Fibroblast of gingiva (primary cell): ENCODE measurements around the gene RNU1-1.
"Not testable (repeated sequence)": the region's sequence is repeated elsewhere in the genome, so short reads cannot be mapped to it uniquely, and the experiment has no call there.

Experiments
- DNase-seq: peaks from one replicate; pipeline ENCODE4 v3.0.0-alpha.2; 2011; ENCODE audit warnings: low read depth

RNU1-1 gene

DNA sequence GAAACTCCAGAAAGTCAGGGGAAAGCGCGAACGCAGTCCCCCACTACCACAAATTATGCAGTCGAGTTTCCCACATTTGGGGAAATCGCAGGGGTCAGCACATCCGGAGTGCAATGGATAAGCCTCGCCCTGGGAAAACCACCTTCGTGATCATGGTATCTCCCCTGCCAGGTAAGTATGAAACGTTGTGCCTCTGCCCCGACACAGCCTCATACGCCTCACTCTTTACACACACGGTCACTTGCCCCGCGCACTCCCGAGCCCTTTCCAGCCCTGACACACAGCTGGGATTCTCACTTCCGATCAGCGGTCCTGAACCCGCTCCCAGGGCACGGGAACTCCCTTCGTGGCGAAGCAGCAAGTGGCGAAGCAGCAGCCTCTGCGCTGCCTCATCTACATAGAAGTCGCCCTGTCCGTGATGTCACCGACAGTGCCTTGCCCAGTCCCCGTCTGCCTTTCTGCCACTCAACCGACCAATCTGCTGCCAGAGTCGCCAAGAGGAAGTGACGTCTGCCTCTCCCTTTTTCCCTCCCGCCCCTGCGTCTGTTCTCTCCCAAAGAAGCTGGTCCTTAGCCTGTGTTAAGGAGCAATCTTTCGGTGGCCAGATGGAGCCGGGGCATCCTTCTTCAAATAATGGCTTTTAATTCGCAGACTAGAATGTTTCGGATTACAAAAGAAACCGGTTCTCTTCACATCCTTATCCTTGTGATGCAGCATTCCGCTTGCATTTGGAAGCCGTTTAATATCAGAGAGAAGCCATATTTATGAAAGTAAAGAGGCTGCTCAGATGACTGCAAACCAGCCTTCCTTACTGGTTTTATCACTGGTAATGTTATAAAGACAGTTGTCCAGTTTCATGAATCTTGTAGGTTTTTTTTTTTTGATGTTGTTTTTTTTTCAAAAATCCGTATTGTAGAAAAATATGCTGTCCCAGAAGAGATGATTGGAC lies at the start of gene RNU1-1:
TSS of gene RNU1-1 (minus strand) at position 179 of the 949 bp plus-strand sequence.
- DNase-seq = peak; percentile 74

DNA sequence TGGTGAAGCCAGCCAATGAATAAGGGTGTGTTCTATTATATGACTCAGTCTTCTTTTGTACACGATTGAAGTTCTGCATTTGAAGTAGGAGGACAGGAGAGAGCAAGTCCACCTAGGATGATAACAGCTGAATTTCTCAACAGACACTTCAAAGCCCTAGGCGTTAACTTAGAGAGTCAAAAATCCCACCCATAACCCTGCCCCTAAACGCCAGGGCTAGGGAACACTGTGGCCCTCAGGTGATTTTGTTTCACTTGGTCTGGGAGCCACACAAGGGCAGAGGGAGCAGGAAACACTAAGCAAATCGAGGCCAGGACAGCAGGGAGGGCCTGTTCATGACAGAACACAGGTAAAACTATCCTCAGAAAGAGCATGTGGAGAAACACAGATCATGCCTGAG lies 47.0 kb upstream of the RNU1-1 start:
- DNase-seq = not testable (repeated sequence)

DNA sequence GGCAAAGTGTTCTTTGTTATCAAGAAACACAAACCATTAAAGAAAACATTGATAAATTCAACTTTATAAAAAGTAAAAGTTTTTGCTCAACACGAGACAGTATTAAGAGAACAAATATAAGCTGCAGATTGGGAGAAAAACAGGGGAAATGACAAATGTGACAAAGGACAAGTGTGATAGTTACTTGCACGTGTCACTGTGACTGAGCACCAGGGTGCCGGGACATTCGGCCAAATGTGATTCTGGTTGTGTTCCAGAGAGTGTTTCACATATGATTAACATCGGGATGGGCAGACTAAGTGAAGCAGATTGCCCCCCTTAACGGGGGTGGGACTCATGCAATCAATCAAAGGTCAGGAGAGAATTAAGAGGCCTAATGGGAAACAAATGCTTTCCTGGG lies 46.4 kb upstream of the RNU1-1 start:
- not testable (repeated sequence) for DNase-seq

DNA sequence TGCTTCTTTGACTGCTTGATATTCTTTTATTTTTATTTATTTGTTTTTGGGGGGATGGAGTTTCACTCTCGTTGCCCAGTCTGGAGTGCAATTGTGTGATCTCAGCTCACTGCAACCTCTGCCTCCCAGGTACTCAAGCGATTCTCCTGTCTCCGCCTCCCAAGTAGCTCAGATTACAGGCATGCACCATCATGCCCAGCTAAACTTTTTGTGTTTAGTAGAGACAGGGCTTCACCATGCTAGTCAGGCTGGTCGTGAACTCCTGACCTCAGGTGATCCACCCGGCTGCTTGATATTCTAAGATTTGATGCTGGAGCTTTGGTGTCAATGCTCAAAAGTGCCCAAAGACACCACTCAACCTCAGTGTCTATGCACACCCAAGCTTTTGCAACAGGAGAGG lies 45.6 kb upstream of the RNU1-1 start:
- DNase-seq = not testable (repeated sequence)

DNA sequence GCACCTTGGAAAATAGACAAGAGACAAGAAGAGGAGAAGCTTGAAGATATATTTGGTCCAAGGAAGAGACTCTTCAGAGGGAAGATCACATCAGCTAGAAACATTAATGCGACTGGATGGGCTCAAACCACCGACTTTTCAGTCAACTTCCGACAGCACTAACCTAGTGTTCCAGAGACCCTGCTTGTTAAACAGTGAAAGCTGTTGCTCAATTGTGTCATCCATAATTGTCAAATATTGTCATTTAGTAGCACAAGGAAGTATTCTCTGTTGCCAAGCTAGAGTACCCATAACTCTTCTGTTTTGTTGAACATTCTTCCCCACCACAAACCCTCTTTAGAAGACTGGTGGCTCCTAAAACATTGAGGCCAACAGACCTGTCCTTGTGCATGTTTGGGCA lies 42.9 kb upstream of the RNU1-1 start:
- DNase-seq = not testable (repeated sequence)

DNA sequence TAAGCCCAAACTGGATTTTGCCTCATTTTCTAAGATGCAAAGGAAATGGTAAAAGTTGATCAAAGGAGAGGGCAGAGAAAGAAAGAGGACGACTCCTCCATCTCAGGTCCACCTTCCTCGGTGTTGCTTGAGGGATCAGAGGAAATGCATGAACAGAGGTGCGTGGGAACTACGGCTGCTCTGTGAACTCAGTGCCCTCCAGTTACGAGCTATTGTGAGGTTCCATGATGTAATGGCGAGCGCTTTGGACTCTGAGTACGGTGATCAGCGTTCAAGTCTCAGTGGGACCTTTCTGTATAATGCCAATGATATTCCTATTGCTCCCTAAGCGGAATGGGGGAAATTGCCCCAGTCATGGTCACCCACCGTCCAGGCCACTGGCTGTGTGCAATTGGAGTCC lies 39.2 kb upstream of the RNU1-1 start:
- not testable (repeated sequence) for DNase-seq

DNA sequence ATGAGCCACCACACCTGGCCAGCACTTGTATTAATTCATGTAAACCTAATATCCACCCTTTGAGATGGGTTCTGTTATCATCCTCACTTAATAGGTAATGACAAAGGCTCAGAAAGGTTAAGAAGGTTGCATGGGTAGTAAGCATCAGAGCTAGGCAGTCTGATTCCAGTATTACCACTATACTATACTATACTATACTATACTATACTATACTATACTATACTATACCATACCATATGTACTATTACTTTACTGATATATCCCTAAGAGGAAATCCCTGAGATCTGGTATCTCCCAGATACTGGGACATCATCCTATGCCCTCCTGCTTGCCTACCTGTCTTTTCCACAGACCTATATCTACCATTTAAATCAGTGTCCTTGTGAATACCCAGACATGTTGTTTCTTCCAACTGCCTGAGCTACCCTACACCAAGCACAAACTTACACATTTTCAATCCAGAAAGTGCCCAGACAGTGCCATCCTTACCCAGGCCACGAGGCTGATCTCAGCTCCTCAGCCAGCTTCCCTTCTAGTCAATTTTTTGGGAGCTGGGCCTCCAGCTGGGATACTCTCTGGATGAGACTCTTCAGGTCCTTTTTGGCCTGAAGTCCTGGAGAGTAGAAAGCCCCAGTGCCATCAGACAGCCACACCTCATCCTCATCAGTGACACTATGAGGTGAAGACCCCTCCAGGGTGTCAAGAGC lies 36.3 kb upstream of the RNU1-1 start:
- DNase-seq = not testable (repeated sequence)

DNA sequence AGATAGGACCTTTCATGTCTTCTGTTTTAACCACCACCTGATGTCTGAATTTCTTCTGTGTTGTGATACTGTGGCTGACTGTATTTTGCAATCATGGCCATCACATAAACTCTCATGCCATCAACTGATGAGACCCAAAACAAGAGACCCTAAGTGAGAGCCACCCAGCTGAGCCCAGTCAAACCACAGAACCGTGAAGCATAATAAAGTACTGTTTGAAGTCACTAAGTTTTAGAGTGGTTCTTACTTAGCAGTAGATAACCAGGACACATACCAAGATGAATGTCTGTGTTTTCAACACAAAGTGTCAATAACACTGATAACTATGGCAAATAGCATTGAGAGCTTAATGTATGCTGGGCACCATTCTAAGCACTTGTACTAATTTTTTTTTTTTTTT lies 35.5 kb upstream of the RNU1-1 start:
- not testable (repeated sequence) for DNase-seq

DNA sequence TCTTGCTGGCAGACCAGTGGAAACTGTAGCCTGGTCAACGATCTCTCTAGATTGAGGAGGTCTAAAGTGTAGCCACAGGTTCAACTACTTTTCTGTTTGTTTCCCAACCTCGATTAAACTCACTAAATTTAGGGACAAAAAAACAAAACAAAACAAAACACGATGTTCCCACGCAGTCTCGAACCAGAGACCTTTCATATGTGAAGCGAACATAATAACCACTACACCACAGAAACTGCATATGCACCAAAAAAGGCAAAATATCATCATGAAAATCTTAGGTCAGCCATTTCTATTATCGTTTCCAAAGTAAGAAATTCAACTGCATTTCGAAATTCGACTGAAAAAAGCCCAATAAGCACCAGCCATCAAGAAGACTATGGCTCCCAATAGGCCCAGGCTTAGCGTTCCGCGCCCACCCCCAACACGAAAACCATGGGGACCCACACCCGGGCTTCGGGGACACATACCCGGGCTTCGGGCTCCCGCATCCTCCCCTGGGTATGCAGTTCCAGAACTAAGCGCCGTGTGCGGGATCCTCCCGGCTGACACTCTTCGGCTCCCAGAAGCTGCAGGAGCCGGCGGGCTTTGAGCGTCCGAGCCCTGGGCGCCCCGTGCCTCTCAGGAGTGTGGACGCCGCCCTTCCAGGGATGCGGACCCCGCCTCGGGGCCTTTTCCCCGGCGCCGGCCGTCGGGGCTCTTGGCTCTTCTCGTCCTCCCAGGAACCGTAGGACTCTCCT lies 33.6 kb upstream of the RNU1-1 start:
- not testable (repeated sequence) for DNase-seq

DNA sequence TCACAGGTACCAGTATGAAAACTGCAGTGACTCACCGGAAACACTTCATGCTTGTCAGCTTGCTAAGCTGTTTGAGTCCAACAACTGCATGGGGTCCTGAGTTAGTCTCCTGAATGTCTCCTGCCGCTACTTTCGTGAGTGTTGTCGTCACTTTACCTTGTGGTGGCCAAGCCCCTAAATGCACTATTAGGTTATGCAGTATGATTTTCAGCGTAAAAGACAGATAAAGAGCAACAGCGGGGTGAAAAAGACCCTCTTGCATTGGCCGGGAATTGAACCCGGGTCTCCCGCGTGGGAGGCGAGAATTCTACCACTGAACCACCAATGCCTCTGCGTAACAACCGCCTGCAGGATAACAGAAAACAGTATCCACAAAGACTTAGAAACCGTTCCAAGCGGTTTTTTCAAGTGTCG lies 31.6 kb upstream of the RNU1-1 start:
- peak; percentile 8 for DNase-seq

DNA sequence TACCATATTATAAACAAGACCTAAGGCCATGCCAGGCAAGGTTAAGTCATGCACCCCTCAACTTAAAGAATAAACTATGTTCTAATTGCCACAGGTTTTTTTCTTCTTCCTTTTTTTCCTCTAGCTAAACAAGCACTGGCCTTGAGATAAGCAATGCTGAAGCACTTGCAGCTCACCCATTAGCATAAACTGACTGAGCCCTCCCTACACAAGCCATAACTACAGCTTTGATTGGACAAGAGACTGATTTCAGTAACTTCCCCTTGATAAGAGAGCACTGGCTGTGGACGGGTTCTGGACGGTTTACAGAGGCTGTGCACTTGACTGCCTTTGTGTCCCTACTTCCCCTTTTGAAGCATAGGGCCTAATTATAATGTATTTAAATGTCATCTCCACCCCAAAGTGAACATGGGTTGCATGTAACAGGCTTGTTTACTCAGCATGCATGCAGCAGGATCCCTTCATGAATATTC lies 26.4 kb upstream of the RNU1-1 start:
- not testable (repeated sequence) for DNase-seq

DNA sequence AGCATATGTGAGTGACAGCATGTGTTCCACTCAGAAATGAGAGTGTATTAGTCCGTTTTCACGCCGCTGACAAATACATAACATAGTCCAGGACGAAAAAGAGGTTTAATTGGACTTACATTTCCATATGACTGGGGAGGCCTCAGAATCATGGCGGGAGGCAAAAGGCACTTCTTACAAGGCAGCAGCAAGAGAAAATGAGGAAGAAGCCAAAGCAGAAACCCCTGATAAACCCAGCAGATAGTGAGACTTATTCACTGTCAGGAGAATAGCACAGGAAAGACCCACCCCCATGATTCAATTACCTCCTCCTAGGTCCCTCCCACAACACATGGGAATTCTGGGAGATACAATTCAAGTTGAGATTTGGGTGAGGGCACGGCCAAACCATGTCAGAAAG lies 23.4 kb upstream of the RNU1-1 start:
- DNase-seq = not testable (repeated sequence)

DNA sequence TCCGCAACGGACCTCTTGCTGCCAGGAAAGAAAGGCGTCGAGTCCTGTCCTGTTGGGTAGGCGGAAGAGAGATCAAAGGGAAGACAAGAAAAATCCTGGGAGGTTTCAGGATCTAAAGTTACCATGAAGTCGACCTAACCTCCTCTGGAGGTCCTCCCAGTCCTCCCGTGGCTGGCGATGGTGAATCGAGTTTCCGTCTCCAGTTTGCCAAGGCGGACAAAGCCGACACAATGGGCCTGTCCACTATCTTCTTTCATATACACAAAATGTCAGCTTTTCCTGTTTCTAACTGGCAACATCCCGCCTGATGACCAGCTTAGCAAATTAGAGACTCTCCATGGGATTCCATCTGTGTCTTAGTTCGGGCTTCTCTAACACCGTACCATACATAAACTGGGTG lies 22.7 kb upstream of the RNU1-1 start:
- not testable (repeated sequence) for DNase-seq

DNA sequence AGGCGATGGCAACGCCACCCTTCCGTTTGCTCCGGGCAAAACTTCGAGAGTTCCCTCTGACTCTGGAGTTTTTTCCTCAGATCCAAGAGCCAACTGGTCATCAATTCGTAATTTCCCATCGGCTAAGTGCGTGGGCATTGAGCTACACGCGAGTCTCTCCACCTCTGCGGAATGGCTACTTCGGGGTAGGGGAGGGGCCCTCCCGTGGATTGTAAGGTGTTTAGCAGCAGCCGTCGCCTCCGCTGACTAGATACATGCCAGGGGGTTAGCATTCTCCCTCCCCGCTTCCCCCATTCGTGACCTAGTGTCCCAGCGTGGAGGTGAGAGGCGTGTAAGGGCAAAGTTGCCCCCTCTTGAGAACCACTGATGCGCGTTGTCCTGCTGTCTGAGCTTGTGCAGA lies 21.8 kb upstream of the RNU1-1 start:
- DNase-seq = not testable (repeated sequence)

DNA sequence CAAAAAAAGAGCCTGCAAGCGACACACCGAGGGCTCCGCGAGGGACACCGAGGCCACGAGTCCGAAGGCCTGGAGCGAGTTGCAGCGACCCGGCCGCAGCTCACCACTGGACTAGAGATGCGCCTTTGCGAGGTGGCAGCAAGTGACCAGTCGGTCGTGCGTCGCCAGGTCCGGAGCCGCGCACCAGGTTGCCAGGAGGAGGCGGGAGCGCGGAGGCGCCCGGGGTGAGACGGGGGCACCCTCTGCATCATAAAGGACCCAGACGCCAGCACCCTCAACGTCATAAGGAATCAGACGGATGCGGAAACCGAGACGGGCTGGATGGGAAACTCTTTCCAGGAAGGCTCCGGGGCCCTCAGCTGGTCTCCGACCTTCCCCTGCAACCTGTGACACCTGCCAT lies 21.4 kb upstream of the RNU1-1 start:
- not testable (repeated sequence) for DNase-seq

DNA sequence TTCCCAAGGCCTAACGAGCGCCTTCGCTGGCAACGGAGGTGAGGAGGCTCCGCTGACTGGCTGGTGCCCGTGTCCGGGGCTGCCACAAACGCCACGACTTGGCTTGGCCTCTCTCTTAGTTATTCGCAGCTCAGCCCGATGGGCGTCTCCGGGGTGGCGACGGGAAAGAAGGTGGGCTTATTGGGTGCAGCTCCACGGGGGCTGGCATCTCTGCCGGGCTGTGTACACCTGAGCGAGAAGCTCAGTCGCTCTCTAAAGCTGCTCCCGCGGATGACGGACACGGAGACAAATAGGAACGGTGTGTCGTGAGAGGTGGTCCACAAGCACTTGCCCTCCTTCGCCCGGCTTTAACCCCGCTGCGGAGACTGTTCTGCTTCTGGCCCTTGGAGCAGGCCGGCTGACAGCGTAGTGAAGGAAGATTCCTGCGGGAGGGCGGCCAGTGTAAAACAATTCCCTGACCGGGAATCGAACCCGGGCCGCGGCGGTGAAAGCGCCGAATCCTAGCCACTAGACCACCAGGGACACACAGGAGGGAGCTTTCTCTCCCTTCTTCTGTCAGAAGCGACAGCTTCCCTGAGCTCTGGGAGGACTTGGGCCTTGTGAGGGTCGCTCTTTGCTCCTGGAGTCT lies 20.9 kb upstream of the RNU1-1 start:
- DNase-seq = peak; percentile 84

DNA sequence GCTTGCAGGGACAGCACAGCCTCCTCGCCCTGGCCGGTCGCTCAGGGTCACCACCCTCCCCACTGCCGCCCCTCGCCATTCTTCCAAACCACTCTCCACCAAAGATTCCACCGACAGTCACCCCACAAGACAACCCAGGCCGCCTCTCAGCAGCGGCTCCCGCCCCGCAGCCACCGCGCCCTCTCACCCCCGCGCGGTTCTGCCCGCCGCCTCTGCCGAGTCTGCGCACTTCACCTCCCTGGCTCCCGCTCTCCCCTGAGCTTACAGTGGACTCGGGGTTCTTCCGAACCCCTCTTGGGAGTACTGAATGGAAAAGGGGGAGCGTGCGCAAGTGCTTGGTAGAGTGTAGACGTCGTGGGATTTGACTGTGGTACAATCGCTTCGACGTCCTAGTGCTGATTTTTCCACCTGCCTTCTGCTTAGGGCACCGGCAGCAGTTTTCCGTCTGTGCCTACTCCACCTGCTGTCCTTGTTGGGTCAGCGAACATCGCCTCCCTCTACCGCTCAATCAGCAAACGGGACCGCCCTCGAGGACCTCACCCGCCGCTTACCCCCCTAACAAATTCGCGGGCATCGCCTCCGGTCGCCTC lies 20.2 kb upstream of the RNU1-1 start:
- DNase-seq = not testable (repeated sequence)

DNA sequence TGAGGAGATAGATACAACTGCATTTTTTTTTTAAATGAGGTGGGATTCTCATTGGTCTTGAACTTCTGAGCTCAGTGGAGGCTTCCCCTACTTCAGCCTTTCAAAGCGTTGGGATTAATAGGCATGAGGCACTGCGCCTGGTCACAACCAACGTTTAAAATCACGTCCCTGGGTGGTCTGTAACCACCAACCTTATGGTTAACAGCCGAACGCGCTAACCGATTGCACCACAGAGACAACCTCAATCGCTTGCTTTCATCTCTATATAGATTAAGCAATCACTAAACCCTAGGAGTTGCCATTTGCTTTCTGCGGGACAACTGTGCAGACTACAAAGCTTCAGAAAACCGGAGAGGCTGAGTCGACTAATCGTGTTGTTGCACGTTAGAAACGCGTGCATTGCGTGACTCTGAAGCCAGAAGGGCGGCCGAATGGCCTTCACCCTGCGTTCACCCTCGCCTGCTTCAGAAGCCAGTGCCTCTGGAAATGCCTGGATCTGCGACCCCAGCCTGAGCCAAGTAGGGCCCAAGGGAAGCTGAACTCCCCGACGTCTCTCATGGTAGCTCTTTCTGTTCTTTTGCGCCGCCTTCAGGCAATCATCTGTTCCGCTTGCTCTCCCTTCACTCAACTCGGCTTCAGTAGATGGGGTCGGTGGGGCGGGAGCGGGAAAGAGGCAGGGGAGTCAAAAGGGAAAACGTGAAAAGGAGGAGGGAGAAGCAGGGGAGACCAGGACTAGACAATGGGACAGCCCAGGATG lies 18.3 kb upstream of the RNU1-1 start:
- DNase-seq = not testable (repeated sequence)

DNA sequence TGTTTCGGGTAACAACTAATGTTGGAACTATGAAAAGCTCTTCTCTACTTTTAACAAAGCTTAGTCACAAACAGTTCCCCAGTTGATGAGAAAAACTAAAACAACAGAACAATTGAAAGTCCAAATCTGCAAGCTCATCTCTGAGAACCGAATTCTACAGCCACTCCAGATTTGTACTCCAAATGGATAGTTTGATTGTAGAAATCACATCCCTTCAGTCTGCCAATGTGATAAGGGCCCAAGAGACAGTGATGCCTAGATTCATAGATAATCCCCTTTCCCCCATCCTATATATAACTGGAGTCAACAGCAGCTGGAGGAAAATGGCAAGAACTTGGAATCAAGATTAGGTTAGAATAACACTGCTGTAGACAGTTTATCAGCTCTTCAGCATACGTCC lies 14.3 kb upstream of the RNU1-1 start:
- not testable (repeated sequence) for DNase-seq

DNA sequence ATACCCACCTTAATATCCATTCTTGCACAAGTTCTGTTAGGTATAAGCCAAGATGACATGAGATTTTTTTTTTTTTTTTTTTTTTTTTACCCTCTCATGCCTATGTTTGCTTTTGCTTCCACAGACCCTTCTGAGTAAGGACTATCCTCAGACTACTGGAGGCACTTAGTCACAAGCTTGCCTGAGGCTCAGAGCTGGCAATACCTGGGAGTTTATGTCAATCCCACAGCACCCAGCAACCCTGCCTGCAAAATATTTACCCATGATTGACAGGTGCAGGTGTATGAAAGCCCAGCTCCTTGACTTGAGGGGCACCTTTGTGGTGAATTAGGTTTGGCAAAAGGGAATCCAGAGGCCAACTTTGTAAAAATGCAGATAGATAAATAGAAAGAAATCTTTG lies 11.7 kb upstream of the RNU1-1 start:
- DNase-seq = not testable (repeated sequence)
